ENCODE measurements around the gene ELMOD3. TPM values are rescaled to one million over a fixed set of nuclear protein-coding genes. Genes with fewer than 3 reads are reported as not detected.

ELMOD3 gene
- total RNA-seq, 1 experiment from 2014 or later, result 9.7 TPM

GRCh38 chr2:85418132-85419008 lies 63.8 kb downstream of the ELMOD3 start, which contains the start of gene SH2D6 (continued):
- TF ChIP-seq, protein P1, sequence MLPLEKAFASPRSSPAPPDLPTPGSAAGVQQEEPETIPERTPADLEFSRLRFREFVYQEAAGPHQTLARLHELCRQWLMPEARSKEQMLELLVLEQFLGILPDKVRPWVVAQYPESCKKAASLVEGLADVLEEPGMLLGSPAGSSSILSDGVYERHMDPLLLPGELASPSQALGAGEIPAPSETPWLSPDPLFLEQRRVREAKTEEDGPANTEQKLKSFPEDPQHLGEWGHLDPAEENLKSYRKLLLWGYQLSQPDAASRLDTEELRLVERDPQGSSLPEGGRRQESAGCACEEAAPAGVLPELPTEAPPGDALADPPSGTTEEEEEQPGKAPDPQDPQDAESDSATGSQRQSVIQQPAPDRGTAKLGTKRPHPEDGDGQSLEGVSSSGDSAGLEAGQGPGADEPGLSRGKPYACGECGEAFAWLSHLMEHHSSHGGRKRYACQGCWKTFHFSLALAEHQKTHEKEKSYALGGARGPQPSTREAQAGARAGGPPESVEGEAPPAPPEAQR (CRISPR knock-in tag; IDR thresholded peaks at IDR 0.05), result no peak
- TF ChIP-seq, protein P2, sequence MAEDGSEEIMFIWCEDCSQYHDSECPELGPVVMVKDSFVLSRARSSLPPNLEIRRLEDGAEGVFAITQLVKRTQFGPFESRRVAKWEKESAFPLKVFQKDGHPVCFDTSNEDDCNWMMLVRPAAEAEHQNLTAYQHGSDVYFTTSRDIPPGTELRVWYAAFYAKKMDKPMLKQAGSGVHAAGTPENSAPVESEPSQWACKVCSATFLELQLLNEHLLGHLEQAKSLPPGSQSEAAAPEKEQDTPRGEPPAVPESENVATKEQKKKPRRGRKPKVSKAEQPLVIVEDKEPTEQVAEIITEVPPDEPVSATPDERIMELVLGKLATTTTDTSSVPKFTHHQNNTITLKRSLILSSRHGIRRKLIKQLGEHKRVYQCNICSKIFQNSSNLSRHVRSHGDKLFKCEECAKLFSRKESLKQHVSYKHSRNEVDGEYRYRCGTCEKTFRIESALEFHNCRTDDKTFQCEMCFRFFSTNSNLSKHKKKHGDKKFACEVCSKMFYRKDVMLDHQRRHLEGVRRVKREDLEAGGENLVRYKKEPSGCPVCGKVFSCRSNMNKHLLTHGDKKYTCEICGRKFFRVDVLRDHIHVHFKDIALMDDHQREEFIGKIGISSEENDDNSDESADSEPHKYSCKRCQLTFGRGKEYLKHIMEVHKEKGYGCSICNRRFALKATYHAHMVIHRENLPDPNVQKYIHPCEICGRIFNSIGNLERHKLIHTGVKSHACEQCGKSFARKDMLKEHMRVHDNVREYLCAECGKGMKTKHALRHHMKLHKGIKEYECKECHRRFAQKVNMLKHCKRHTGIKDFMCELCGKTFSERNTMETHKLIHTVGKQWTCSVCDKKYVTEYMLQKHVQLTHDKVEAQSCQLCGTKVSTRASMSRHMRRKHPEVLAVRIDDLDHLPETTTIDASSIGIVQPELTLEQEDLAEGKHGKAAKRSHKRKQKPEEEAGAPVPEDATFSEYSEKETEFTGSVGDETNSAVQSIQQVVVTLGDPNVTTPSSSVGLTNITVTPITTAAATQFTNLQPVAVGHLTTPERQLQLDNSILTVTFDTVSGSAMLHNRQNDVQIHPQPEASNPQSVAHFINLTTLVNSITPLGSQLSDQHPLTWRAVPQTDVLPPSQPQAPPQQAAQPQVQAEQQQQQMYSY (CRISPR knock-in tag; IDR thresholded peaks at IDR 0.05), result no peak
- no peak for TF ChIP-seq STAT6 (CRISPR knock-in tag; conservative IDR thresholded peaks at IDR 0.05; ENCODE audit: low read depth)
- TF ChIP-seq, protein P3, sequence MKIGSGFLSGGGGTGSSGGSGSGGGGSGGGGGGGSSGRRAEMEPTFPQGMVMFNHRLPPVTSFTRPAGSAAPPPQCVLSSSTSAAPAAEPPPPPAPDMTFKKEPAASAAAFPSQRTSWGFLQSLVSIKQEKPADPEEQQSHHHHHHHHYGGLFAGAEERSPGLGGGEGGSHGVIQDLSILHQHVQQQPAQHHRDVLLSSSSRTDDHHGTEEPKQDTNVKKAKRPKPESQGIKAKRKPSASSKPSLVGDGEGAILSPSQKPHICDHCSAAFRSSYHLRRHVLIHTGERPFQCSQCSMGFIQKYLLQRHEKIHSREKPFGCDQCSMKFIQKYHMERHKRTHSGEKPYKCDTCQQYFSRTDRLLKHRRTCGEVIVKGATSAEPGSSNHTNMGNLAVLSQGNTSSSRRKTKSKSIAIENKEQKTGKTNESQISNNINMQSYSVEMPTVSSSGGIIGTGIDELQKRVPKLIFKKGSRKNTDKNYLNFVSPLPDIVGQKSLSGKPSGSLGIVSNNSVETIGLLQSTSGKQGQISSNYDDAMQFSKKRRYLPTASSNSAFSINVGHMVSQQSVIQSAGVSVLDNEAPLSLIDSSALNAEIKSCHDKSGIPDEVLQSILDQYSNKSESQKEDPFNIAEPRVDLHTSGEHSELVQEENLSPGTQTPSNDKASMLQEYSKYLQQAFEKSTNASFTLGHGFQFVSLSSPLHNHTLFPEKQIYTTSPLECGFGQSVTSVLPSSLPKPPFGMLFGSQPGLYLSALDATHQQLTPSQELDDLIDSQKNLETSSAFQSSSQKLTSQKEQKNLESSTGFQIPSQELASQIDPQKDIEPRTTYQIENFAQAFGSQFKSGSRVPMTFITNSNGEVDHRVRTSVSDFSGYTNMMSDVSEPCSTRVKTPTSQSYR (CRISPR knock-in tag; IDR thresholded peaks at IDR 0.05), result 0 out of 2 replicates have a peak, but pooled peaks have one; percentile 48
- no peak for TF ChIP-seq ZNF263 (CRISPR knock-in tag; IDR thresholded peaks at IDR 0.05; ENCODE audit: low read depth)
- no peak for TF ChIP-seq ATF6 (CRISPR knock-in tag; IDR thresholded peaks at IDR 0.05)
- TF ChIP-seq ZNF232 (CRISPR knock-in tag; IDR thresholded peaks at IDR 0.05), result no peak
- no peak for TF ChIP-seq TEAD1 (CRISPR knock-in tag; IDR thresholded peaks at IDR 0.05)
- no peak for TF ChIP-seq MXD4 (CRISPR knock-in tag; IDR thresholded peaks at IDR 0.05; ENCODE audit: borderline replicate concordance)
- TF ChIP-seq, protein P4, sequence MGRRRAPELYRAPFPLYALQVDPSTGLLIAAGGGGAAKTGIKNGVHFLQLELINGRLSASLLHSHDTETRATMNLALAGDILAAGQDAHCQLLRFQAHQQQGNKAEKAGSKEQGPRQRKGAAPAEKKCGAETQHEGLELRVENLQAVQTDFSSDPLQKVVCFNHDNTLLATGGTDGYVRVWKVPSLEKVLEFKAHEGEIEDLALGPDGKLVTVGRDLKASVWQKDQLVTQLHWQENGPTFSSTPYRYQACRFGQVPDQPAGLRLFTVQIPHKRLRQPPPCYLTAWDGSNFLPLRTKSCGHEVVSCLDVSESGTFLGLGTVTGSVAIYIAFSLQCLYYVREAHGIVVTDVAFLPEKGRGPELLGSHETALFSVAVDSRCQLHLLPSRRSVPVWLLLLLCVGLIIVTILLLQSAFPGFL (CRISPR knock-in tag; IDR thresholded peaks at IDR 0.05; ENCODE audit: borderline replicate concordance), result no peak
- TF ChIP-seq NR1H2 (CRISPR knock-in tag; IDR thresholded peaks at IDR 0.05), result no peak
- TF ChIP-seq ZBTB43 (CRISPR knock-in tag; IDR thresholded peaks at IDR 0.05), result peak; percentile 89
- TF ChIP-seq ZBTB21 (CRISPR knock-in tag; IDR thresholded peaks at IDR 0.05; ENCODE audit: borderline replicate concordance), result no peak
- no peak for TF ChIP-seq HMGA2 (CRISPR knock-in tag; IDR thresholded peaks at IDR 0.05)
- no peak for TF ChIP-seq NFYB (CRISPR knock-in tag; conservative IDR thresholded peaks at IDR 0.05; ENCODE audit: low read depth)
- TF ChIP-seq CTCF (IDR thresholded peaks at IDR 0.05), result no peak
- no peak for TF ChIP-seq GTF2I (CRISPR knock-in tag; conservative IDR thresholded peaks at IDR 0.05)
- peak; percentile 83 for TF ChIP-seq SP1 (CRISPR knock-in tag; conservative IDR thresholded peaks at IDR 0.05)
- TF ChIP-seq ZNF219 (CRISPR knock-in tag; IDR thresholded peaks at IDR 0.05; ENCODE audit: borderline replicate concordance), result no peak
